ENCODE results near the gene DLL3.

DLL3 gene

DNA sequence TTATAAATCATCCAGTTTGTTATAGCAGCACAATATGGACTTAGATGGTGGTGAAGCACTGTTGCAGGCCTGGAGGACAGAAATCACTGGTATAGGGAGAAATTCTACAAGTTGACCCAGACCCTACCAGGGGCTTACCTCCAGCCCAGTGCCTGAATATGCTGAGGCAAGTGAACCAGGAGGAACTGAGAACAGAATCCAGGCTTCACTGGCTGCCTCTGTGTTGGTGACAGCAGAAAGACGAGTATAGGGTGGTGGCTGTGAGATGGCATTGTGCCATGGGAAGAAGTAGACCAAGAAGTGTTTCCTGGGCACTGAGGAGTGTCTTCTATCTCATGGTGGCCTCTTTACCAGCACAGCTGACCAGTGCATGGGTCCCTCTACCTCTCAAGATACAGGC, 57.1 kb downstream of the DLL3 start:
- no peak for DNase-seq (ENCODE audit: low spot score)

Measured in iPS-NIHi11 (cell line).